ENCODE data around the gene CDKN2D. TPM values are rescaled to one million over a fixed set of nuclear protein-coding genes. Genes with fewer than 3 reads are reported as not detected.

Gene CDKN2D
- polyA plus RNA-seq, 1 donor from 2014 or later = 333 TPM

GRCh38 chr19:10565567-10566407 lies 3.0 kb downstream of the CDKN2D start, which contains the start of gene KRI1:
TSS of gene KRI1 (minus strand) at chr19:10566010. CDS start at chr19:10565999, 11 bp downstream.
- H2AFZ ChIP-seq (ENCODE audit: low read depth, low read length) = peak within 1 kb of the TSS; percentile 68
- peak within 1 kb of the TSS; percentile 83 for H3K9ac ChIP-seq (ENCODE audit: low read length)
- H3K27me3 ChIP-seq (ENCODE audit: insufficient read depth, low read depth, low read length) = no peaks in the 10 kb centered on the region
- H3K27ac ChIP-seq (ENCODE audit: low read length) = peak within 1 kb of the TSS; percentile 74
- no peaks in the 10 kb centered on the region for H3K36me3 ChIP-seq (ENCODE audit: insufficient read depth, low read length)
- H3K79me2 ChIP-seq (replicated peaks; ENCODE audit: insufficient read depth, low read length) = peaks cover 19% of the 10 kb centered on the region
- H3K4me2 ChIP-seq (ENCODE audit: low read length) = peak within 1 kb of the TSS; percentile 91
- no peaks in the 10 kb centered on the region for H3K9me2 ChIP-seq (ENCODE audit: insufficient read depth, low read length)
- TF ChIP-seq POLR2AphosphoS5 (IDR thresholded peaks at IDR 0.05) = no peak
- TF ChIP-seq SMC3 (conservative IDR thresholded peaks at IDR 0.05; ENCODE audit: poor library complexity) = peak; percentile 23
- no peak for TF ChIP-seq EZH2 (IDR thresholded peaks at IDR 0.05; ENCODE audit: borderline replicate concordance, insufficient read depth, low read length, poor library complexity, severe bottlenecking)
- peak; percentile 88 for TF ChIP-seq MXI1 (conservative IDR thresholded peaks at IDR 0.05; ENCODE audit: poor library complexity, severe bottlenecking)
- no peak for TF ChIP-seq EP300 (conservative IDR thresholded peaks at IDR 0.05; ENCODE audit: poor library complexity, severe bottlenecking)
- no peak for TF ChIP-seq REST (IDR thresholded peaks at IDR 0.05; ENCODE audit: borderline replicate concordance)
- peak; percentile 52 for TF ChIP-seq RAD21 (conservative IDR thresholded peaks at IDR 0.05)
- peak; percentile 86 for TF ChIP-seq CTCF (IDR thresholded peaks at IDR 0.05; ENCODE audit: poor library complexity, severe bottlenecking)
- H3K4me3 ChIP-seq (ENCODE audit: low read length) = peak within 1 kb of the TSS; percentile 92
- no peaks in the 10 kb centered on the region for H4K20me1 ChIP-seq (ENCODE audit: insufficient read depth)
- no peaks in the 10 kb centered on the region for H3K9me3 ChIP-seq (ENCODE audit: low read length)
- no peaks in the 10 kb centered on the region for H3F3A ChIP-seq (ENCODE audit: insufficient read depth, low read length, poor library complexity, severe bottlenecking)

- Histone ChIP-seq H3K79me2 (replicated peaks; ENCODE audit: insufficient read depth, low read length) (peaks cover 19% of the 10 kb centered on the region), H3K4me2 (ENCODE audit: low read length) (peak overlapping the region; percentile 63), H3K27ac (ENCODE audit: low read length) (peak overlapping the region; percentile 74), H3K9ac (ENCODE audit: low read length) (peak overlapping the region; percentile 83), H3K4me3 (ENCODE audit: low read length) (peak overlapping the region; percentile 92), H3K36me3 (ENCODE audit: insufficient read depth, low read length) (no peaks in the 10 kb centered on the region), H4K20me1 (ENCODE audit: insufficient read depth) (no peaks in the 10 kb centered on the region), H2AFZ (ENCODE audit: low read depth, low read length) (peak overlapping the region; percentile 68), H3K9me2 (ENCODE audit: insufficient read depth, low read length) (no peaks in the 10 kb centered on the region), H3K27me3 (ENCODE audit: insufficient read depth, low read depth, low read length) (no peaks in the 10 kb centered on the region), H3F3A (ENCODE audit: insufficient read depth, low read length, poor library complexity, severe bottlenecking) (no peaks in the 10 kb centered on the region), H3K9me3 (ENCODE audit: low read length) (no peaks in the 10 kb centered on the region)
- no peak for TF ChIP-seq POLR2AphosphoS5 (IDR thresholded peaks at IDR 0.05)
Measured at GRCh38 chr19:10565028-10565566, 3.7 kb downstream of the CDKN2D start.
